Adrenal gland (tissue), 12 donors: ENCODE data around the gene RGS19. TPM values are rescaled to one million over a fixed set of nuclear protein-coding genes. Genes with fewer than 3 reads are reported as not detected.

Experiments used
- DNase-seq, 7 donors: peaks; one replicate each; pipeline ENCODE4 v3.0.0-alpha.2; 2019 to 2020
- H3K27ac ChIP-seq, 5 donors: fragments of 200-600 bp; sonication (generic) in 4 of 5; 1 replicate in 3 of 5; 2 replicates in 2 of 5; pipeline versions ENCODE4 v1.5.1 to v1.8.0; 2016 to 2020; ENCODE audit warnings: mild to moderate bottlenecking in 1 of 5
- H3K27me3 ChIP-seq: fragments of 200-600 bp; 2 replicates; pipeline ENCODE4 v1.8.0; 2021
- H3K36me3 ChIP-seq, 2 donors: fragments of 200-600 bp; replicated peaks in 1 of 2; 1 replicate in 1 of 2; 2 replicates in 1 of 2; pipeline versions ENCODE4 v1.5.1 to v1.8.0; 2018 to 2022
- H3K4me1 ChIP-seq, 2 donors: fragments of 200-600 bp; replicated peaks in 1 of 2; 1 replicate in 1 of 2; 2 replicates in 1 of 2; pipeline versions ENCODE4 v1.5.1 to v1.8.0; 2018 to 2021
- H3K4me3 ChIP-seq, 4 donors: fragments of 200-600 bp; sonication (generic) in 3 of 4; one replicate each; pipeline ENCODE4 v1.5.1; 2016 to 2018
- H3K9me3 ChIP-seq, 3 donors: fragments of 200-600 bp; sonication (generic) in 1 of 3; replicated peaks in 1 of 3; 1 replicate in 2 of 3; 2 replicates in 1 of 3; pipeline versions ENCODE4 v1.5.1 to v1.8.0; 2016 to 2021
- POLR2A ChIP-seq, 2 donors: fragments of 450-650 bp; IDR thresholded peaks; one replicate each; pipeline ENCODE4 v1.6.1; 2017; ENCODE audit warnings: antibody characterized with exemption in 2 of 2, mild to moderate bottlenecking in 2 of 2, moderate library complexity in 1 of 2
- WGBS, 4 donors: extraction: QIAGEN DNeasy Blood & Tissue Kit in 2 of 4; methylation state at CpG; one replicate each; pipeline versions ENCODE4 v1.1.5 to v1.1.7; 2013 to 2017; 5-methylcytosine and 5-hydroxymethylcytosine counted together
- intact Hi-C, 2 donors: fragments of 100-400 bp; cut with DNase I; formaldehyde crosslinking; loops; one replicate each; pipeline versions ENCODE4 v1.14.1 to v1.15.0; 2022 to 2023
- polyA plus RNA-seq, 3 donors: library from polyadenylated mRNA; stranded (reverse); fragments of 200-250 nt in 2 of 3; fragments of 350-450 nt in 1 of 3; fragmentation: Illumina TruSeq in 1 of 3; extraction: RNeasy Lipid Tissue Mini Kit (QIAGEN cat#74804) in 1 of 3; gene quantifications; one replicate each; pipeline ENCODE4 v1.2.3, GENCODE V29; 2013 to 2014
- total RNA-seq, 9 donors: library from RNA; depleted of rRNA in 4 of 9; stranded (reverse); fragments of >200 nt in 4 of 9; fragments of 120-200 nt in 1 of 9; fragmentation: NEBNext Ultra II Directional in 1 of 9; extraction: Animal tissue kit (Norgen Biotek cat#: 25700) in 1 of 9; gene quantifications; one replicate each; pipeline versions ENCODE4 v1.1.0 to v1.2.4, GENCODE V29; 2013 to 2023
- TF ChIP-seq, protein P1 (sequence below), 6 experiments: fragments of 450-650 bp in 4 of 6; fragments of 200-600 bp in 2 of 6; sonication (generic) in 1 of 6; IDR thresholded peaks; 1 replicate in 5 of 6; 2 replicates in 1 of 6; pipeline versions ENCODE4 v1.5.1 to v1.8.0; 2016 to 2021; ENCODE audit warnings: antibody characterized with exemption in 6 of 6, mild to moderate bottlenecking in 2 of 6, moderate library complexity in 1 of 6
- donor health status: healthy with polysubstance abuse.
- donor health status: Bipolar disorder and iron deficiency.
- donor health status: DM: yes; HTN: yes; CAD: no.
- donor health status: DM: no; HTN: no; CAD: no.
- donor health status: DM: no; HTN: no; CAD: no.
- donor health status: DM: yes; HTN: yes; CAD: no.

Gene RGS19
- total and polyA plus RNA-seq, 12 donors: 3.0 to 42.0 (median 15.1) TPM

- WGBS, 4 donors: 91 to 95% (median 93%) methylated on average over 23 to 31 of the region's 31 CpGs
- H3K36me3 ChIP-seq: peaks cover 0 to 16% of the 10 kb centered on the region in 2 donors
- intact Hi-C loops: no loop called here
- H3K4me1 ChIP-seq: no peaks in the 10 kb centered on the region
- H3K9me3 ChIP-seq: no peaks in the 10 kb centered on the region
- H3K4me3 ChIP-seq: no peak overlapping the region
- DNase-seq: no peak
- H3K27me3 ChIP-seq: no peaks in the 10 kb centered on the region
- TF ChIP-seq, protein P1, sequence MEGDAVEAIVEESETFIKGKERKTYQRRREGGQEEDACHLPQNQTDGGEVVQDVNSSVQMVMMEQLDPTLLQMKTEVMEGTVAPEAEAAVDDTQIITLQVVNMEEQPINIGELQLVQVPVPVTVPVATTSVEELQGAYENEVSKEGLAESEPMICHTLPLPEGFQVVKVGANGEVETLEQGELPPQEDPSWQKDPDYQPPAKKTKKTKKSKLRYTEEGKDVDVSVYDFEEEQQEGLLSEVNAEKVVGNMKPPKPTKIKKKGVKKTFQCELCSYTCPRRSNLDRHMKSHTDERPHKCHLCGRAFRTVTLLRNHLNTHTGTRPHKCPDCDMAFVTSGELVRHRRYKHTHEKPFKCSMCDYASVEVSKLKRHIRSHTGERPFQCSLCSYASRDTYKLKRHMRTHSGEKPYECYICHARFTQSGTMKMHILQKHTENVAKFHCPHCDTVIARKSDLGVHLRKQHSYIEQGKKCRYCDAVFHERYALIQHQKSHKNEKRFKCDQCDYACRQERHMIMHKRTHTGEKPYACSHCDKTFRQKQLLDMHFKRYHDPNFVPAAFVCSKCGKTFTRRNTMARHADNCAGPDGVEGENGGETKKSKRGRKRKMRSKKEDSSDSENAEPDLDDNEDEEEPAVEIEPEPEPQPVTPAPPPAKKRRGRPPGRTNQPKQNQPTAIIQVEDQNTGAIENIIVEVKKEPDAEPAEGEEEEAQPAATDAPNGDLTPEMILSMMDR (IDR thresholded peaks at IDR 0.05): no peak
- no peak for TF ChIP-seq POLR2A (IDR thresholded peaks at IDR 0.05)
- H3K27ac ChIP-seq: no peak overlapping the region
These were observed 8.9 kb downstream of the RGS19 start for GRCh38 chr20:64070244-64070993.

DNA sequence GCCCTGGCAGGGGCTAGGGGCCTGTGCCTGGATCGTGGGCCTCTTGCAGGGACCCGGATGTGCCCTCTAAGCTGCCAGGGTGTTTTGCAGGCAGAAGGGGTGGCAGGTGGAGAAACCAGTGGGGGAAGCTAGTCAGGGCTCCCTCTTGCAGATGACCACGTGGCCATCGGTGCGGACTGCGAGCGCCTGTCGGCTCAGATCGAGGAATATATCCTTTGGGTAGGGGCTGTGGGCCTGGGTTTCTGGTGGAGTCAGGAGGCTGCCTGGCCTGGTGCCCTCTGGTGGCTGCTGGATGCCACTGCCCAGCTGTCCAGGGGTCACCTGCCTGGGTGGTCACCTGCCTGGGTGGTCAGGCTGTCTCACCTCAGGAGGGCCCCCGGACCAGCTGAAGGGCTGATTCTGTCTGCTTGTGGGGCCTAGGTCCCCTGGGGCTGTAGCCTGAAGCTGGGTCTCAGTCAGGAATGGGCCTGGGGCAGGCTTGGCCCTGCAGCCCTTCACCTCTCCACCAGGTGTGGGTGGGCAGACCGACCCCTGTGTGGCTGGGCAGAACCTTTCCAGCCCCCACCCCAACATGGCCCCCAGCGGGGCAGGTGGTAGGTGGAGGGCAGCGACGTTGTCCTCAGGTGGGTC is 9.6 kb downstream of the RGS19 start:
- intact Hi-C loops: no loop called here
- peak in 2 of 7 donors; percentile 48 to 55 for DNase-seq
- TF ChIP-seq, protein P1 (IDR thresholded peaks at IDR 0.05): peak; percentile 34 to 61 (median 54)
- no peak for TF ChIP-seq POLR2A (IDR thresholded peaks at IDR 0.05)
- peaks cover 2 to 5% of the 10 kb centered on the region in 2 donors for H3K4me1 ChIP-seq
- no peaks in the 10 kb centered on the region for H3K27me3 ChIP-seq
- H3K9me3 ChIP-seq: no peaks in the 10 kb centered on the region
- WGBS, 4 donors: 60 to 73% (median 66%) methylated on average over 1 to 14 of the region's 14 CpGs
- peaks cover 0 to 16% of the 10 kb centered on the region in 2 donors for H3K36me3 ChIP-seq
- no peak overlapping the region for H3K4me3 ChIP-seq
- H3K27ac ChIP-seq: no peak overlapping the region

GRCh38 chr20:64069209-64069613 is 10.1 kb downstream of the RGS19 start:
- no peak overlapping the region for H3K27ac ChIP-seq
- H3K4me1 ChIP-seq: peaks cover 8 to 11% of the 10 kb centered on the region in 2 donors
- H3K4me3 ChIP-seq: no peak overlapping the region
- H3K36me3 ChIP-seq: peaks cover 0 to 12% of the 10 kb centered on the region in 2 donors
- WGBS, 4 donors: 88 to 93% (median 92%) methylated on average over 3 to 20 of the region's 20 CpGs
- no peaks in the 10 kb centered on the region for H3K9me3 ChIP-seq
- intact Hi-C loops: no loop called here
- H3K27me3 ChIP-seq: no peaks in the 10 kb centered on the region
- DNase-seq: no peak
- TF ChIP-seq POLR2A (IDR thresholded peaks at IDR 0.05): no peak
- TF ChIP-seq, protein P1 (IDR thresholded peaks at IDR 0.05): no peak

GRCh38 chr20:64068386-64069208 is 10.7 kb downstream of the RGS19 start:
- intact Hi-C loops: no loop called here
- H3K27ac ChIP-seq: no peak overlapping the region
- peaks cover 14 to 17% of the 10 kb centered on the region in 2 donors for H3K4me1 ChIP-seq
- no peak overlapping the region for H3K4me3 ChIP-seq
- WGBS, 4 donors: 65 to 87% (median 73%) methylated on average over 3 to 12 of the region's 12 CpGs
- H3K9me3 ChIP-seq: no peaks in the 10 kb centered on the region
- TF ChIP-seq, protein P1 (IDR thresholded peaks at IDR 0.05): no peak
- no peak for TF ChIP-seq POLR2A (IDR thresholded peaks at IDR 0.05)
- no peak for DNase-seq
- H3K27me3 ChIP-seq: no peaks in the 10 kb centered on the region
- peaks cover 0 to 6% of the 10 kb centered on the region in 2 donors for H3K36me3 ChIP-seq
